Cardiac ventricle fibroblast (primary cell): Measurements from ENCODE around the gene MSRB2. TPM values are rescaled to one million over a fixed set of nuclear protein-coding genes. Genes with fewer than 3 reads are reported as not detected.

ENCODE experiments used
- total RNA-seq: library from RNA; depleted of rRNA; stranded (reverse); fragments of >200 nt; gene quantifications from 2 replicates; pipeline ENCODE4 v1.2.3, GENCODE V29; 2015

MSRB2 gene
- total RNA-seq: 13.3 and 20.5 TPM in 2 replicates

DNA sequence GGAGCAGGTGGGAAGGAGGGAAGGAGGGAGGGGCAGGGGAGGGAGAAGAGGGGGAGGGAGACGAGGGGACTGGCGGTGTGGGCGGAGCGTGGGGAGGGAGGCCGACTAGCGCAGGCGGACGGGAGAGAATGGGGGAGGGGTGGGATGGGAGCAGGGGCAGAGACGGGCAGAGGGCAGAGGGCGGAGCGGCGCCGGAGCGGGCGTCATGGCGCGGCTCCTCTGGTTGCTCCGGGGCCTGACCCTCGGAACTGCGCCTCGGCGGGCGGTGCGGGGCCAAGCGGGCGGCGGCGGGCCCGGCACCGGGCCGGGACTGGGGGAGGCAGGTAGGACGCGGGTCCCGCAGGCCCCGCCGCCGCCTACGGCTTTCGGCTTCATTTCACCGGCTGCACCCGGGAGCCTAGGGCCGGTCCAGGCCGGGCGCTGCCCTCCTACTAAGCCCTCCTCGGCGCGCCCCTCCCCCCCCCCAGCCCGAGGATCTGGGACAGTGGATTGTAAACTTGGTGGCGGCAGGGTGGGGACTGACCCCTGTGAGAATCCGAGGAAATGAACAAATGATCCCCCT, at the start of gene MSRB2:
Gene MSRB2 (plus strand): TSS at position 176 of the 562 bp plus-strand sequence. CDS start 30 bp downstream, at position 206.

Other genes starting within 250 kb of the MSRB2 start
- not detected in 2 replicates for gene ARMC3, start 167.5 kb upstream of the MSRB2 start, total RNA-seq
- gene PTF1A, start 96.7 kb downstream of the MSRB2 start, total RNA-seq: not detected in 2 replicates
- not detected in 2 replicates for gene C10orf67, start 249.2 kb downstream of the MSRB2 start, total RNA-seq